Astrocyte (in vitro differentiated cells and primary cell): ENCODE results near the gene LYPD6B.

ENCODE experiments used
- CTCF ChIP-seq: IDR thresholded peaks from 2 replicates; pipeline ENCODE4 v1.5.1; 2011; ENCODE audit warnings: low read depth, mild to moderate bottlenecking, inconsistent platforms, low read length, moderate library complexity; ENCODE audit not compliant: insufficient read depth
- EZH2 ChIP-seq: IDR thresholded peaks from 2 replicates; pipeline ENCODE4 v1.6.1; 2012; ENCODE audit warnings: mild to moderate bottlenecking, low read length, inconsistent platforms; ENCODE audit not compliant: insufficient read depth

GRCh38 chr2:148994341-148994740, 44.2 kb upstream of the LYPD6B start:
- no peak for TF ChIP-seq CTCF
- no peak for TF ChIP-seq EZH2
